ENCODE measurements around the gene HYDIN.

The HYDIN gene

GRCh38 chr16:70758786-70759185 lies 471.7 kb downstream of the HYDIN start:
- DNase-seq = no peak
